NK-92 (cell line): Measurements from ENCODE around the gene OR56B1.
"Not testable (repeated sequence)": the region's sequence is repeated elsewhere in the genome, so short reads cannot be mapped to it uniquely, and the experiment has no call there.

ENCODE experiments used
- DNase-seq: peaks from one replicate; lab custom pipeline; 2025; ENCODE audit not compliant: unreplicated experiment; lab: John Stamatoyannopoulos, UW

Gene OR56B1, protein sequence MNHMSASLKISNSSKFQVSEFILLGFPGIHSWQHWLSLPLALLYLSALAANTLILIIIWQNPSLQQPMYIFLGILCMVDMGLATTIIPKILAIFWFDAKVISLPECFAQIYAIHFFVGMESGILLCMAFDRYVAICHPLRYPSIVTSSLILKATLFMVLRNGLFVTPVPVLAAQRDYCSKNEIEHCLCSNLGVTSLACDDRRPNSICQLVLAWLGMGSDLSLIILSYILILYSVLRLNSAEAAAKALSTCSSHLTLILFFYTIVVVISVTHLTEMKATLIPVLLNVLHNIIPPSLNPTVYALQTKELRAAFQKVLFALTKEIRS

DNA sequence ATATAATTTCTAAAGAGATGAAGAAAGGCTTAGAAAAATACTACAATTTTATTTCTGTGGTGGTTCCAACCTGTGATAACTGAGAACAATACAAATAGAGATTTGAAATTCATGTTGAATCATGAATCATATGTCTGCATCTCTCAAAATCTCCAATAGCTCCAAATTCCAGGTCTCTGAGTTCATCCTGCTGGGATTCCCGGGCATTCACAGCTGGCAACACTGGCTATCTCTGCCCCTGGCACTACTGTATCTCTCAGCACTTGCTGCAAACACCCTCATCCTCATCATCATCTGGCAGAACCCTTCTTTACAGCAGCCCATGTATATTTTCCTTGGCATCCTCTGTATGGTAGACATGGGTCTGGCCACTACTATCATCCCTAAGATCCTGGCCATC is at the start of gene OR56B1:
Gene OR56B1 (plus strand): TSS at position 53 of the 400 bp plus-strand sequence. CDS start 69 bp downstream, at position 122.
- no peak for DNase-seq

DNA sequence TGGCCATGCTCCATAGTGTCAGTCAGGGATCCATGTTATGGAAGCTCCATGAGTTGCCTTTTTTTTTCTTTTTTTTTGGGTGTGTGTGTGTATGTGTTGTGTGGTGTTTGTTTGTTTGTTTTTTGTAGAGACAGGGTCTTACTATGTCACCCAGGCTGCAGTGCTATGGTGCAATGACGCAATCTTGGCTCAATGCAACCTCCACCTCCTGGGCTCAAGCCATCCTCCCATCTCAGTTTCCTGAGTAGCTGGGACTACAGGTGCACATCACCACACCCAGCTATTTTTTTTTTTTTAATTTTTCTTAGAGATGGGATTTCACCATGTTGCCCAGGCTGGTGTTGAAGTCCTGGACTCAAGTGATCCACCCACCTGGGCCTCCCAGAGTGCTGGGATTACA is 47.8 kb upstream of the OR56B1 start:
- DNase-seq = no peak

DNA sequence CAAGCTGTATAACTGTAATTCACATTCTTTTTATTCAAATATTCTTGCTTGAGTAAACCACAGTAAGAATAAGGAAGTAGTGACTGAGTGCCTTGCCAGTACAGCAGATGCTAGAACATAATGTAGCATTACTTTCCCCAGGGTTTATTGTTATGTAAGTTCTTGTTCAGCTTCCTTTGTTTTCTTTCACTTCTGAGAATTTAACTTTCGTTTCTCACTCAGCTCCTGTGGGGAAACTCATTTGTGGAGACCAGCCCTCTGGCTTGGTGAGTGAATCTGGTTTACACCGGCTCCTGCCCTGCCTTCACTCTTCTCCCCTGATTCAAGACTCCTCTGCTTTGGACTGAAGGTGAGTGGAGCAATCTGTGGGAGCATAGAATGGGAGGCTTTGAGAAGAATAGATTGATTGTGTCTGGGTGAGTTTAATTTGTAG is 46.7 kb upstream of the OR56B1 start, which contains the start of gene TRIM22:
Gene TRIM22 (plus strand): TSS at position 240 of the 433 bp plus-strand sequence. CDS start 6,443 bp downstream, outside the sequence.
- DNase-seq = no peak

DNA sequence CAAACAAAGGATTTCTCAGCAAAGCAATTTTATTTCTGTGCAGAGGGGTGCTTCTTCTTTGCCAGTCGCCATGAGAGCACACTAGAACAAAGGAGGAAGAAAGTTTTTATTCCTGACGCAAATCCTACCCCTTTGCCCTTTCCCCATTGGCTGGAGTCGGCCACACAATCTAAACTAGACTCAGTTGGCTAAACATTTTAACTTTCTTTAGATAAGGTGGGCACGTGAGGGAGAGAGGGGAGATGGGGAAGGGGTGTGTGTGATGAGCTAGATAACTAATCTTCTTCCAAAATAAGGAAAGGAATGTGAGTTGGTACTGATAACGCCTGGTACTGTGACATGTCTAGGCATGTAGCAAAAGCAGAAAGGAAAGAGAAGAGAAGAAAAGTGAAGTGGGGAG is 46.0 kb upstream of the OR56B1 start:
- DNase-seq = no peak

DNA sequence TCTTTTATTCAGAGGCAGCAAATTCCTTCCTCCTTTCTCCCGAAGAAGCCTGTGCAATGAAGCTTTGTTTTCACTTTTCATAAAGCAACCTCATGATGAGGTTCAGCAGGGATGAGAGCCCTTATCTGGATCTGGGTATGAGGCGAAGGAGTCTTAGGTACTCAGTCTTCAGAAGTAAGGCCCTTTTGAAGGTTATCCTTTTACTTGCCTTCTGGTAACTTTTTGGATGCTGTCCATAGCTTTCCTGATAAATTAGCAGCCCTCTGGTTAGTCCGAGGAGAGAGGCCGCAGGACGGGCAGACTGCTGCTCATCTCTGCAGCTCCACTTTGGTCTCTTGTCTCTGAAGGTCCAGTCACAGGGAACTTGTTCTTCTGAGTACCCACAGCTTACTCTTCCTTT is 45.5 kb upstream of the OR56B1 start:
- DNase-seq = no peak

DNA sequence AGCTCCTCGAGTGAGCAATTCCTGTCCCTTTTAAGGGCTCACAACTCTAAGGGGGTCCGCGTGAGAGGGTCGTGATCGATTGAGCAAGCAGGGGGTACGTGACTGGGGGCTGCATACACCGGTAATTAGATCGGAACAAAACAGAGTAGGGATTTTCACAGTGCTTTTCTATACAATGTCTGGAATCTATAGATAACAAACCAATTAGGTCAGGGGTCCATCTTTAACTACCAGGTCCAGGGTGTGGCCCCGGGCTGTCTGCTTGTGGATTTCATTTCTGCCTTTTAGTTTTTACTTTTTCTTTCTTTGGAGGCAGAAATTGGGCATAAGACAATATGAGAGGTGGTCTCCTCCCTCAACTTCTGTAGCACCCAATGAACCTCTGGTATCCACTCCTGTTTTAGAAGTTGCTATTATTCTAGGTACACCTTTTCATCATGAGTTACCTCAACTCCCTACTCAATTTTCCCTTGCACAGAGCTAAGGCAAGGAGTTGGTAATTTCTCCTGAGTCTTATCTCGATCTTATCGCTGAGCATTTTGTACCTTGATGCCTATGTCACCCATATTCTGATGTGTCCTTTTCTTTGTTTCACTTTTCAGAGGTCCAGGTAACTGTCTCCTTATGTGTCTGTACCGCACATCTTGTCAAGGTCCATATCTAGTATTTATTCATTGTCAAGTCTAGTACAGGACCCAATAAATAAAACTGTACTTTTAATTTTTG is 44.8 kb upstream of the OR56B1 start:
- DNase-seq = not testable (repeated sequence)

DNA sequence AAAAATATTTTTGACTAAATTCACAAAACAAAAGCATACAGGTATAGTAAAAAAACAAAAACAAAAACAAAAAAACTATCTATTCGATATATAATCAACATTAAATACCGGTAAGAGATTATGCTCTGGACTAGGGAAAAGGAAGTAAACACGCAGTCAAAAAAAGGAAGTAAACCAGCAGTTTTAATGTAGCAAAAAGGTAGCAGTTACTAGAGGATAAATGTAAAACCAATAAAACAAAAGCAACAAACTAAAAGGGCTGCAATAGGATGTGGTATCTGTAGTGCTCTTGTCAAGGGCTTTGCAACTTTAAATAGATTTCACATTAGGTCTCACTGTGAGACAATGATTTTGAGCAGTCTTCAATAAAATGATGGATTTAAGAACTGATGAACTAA is 44.3 kb upstream of the OR56B1 start:
- no peak for DNase-seq

DNA sequence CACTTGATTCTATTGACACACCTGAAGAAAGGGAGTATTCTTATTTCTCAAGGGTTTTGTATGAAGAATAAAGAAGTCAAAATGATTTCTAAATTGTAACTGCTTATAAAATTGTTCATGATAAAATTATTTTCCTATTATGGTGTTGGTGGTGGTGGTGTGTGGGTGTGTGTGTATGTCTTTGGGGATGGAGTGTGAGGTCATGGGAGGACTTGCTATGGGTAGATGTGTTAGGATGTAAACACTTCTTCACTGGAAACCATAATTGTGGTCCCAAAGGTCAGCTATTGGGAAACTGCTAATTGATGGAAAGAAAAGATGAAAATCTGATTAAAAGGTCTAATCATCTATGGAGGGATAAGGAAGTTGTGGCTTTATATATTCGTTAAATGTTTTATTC is 41.6 kb upstream of the OR56B1 start:
- DNase-seq = no peak

DNA sequence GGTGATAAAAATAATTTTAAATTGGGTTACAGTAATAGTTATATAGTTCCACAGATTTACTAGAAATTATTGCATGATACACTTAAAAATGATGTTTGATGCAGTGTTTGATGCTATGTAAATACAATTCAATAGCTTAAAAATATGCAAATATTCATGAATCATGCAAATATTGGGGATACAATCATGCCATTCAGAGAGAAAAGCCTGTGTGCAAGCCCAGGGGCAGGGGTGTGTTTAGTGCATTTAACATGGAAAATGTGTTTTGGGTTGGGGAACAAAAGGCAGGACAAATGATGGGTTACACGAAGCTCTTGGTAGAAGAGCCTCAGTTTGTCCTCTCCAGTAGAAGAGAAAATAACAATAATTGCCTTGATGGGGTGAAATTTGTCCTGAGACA is 40.7 kb upstream of the OR56B1 start:
- DNase-seq = no peak

DNA sequence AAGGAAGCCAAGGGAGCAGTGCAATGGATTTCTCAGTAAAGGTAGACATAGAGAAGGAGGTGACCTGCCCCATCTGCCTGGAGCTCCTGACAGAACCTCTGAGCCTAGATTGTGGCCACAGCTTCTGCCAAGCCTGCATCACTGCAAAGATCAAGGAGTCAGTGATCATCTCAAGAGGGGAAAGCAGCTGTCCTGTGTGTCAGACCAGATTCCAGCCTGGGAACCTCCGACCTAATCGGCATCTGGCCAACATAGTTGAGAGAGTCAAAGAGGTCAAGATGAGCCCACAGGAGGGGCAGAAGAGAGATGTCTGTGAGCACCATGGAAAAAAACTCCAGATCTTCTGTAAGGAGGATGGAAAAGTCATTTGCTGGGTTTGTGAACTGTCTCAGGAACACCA is 40.0 kb upstream of the OR56B1 start:
- DNase-seq = no peak

DNA sequence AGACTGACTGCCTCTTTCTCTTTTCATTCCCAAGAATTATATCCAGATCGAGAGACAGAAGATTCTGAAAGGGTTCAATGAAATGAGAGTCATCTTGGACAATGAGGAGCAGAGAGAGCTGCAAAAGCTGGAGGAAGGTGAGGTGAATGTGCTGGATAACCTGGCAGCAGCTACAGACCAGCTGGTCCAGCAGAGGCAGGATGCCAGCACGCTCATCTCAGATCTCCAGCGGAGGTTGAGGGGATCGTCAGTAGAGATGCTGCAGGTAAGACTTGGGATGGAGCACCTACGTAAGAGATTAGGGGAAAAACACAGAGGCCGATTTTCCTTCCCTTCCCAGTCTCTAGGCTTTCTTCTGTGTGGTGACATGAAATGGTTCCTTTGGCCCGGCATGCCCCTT is 38.0 kb upstream of the OR56B1 start:
- DNase-seq = no peak

DNA sequence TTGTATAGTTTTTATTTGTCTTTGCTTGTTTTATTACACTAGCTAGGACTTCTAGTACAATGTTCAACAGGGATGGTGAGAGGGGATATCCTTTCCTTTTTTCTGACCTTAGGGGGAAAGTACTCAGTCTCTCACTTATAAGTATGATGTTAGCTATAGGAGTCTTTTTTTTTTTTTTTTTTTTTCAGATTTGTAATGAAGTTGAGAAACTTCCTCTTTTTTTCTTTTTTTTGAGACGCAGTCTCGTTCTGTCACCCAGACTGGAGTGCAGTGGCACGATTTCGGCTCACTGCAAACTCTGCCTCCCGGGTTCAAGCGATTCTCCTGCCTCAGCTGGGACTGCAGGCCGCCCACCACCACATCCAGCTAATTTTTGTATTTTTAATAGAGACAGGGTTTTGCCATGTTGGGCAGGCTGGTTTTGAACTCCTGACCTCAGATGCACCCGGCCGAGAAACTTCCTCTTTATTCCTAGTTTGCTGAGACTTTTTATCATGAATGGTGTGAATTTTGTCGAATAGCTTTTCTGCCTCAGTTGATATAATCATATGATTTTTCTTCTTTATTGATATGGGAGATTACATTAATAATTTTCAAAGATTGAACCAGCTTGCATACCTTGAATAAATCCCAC is 35.7 kb upstream of the OR56B1 start:
- DNase-seq = no peak

DNA sequence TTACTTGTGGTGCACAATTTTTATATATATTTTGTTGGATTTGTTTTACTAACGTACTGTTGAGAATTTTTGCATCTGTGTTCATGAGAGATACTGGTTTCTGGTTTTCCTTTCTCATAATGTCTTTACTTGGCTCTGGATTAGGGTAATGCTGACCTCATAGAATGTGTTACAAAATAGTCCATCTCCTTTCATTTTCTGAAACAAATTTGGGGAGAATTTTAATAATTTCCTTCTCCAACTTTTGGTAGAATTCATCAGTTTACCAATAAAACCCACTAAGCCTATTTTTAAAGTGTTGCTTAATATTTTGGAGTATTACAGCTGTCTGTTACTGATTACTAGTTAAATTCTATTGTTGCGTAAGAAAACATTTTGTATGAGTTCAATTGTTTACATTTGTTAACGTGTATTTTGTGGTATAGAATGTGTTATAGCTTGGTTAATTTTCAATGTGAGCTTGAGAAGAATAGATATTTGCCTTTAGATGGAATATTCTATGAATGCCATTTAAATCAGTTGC is 35.1 kb upstream of the OR56B1 start:
- no peak for DNase-seq

DNA sequence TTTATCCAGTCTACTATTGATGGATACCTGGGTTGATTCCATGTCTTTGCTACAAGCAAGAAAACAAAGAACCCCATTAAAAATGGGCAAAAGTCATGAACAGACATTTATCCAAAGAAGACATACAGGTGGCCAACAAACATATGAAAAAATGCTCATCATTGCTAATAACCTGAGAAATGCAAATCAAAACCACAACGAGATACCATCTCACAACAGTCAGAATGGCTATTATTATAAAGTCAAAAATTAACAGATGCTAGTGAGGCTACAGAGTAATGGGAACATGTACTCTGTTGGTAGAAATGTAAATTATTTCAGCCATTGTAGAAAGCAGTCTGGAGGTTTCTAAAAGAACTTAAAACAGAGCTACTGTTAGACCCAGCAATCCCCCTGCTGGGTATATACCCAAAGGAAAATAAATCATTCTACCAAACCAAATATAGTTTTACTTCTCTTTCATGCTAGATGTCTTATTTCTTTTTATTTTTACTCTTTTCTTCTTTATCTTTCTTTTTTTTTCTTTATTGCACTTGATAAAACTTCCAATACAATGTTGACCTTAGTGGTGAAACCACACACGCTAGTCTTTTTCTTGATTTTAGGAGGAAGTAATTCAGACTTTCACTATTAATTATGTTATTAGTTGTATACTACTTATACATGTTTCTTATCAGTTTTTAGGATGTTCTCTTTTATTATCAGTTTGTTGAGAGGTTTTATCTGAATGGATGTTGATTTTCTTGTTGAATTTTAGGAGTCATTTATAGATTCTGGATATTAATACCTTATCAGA is 32.3 kb upstream of the OR56B1 start:
- DNase-seq = no peak

DNA sequence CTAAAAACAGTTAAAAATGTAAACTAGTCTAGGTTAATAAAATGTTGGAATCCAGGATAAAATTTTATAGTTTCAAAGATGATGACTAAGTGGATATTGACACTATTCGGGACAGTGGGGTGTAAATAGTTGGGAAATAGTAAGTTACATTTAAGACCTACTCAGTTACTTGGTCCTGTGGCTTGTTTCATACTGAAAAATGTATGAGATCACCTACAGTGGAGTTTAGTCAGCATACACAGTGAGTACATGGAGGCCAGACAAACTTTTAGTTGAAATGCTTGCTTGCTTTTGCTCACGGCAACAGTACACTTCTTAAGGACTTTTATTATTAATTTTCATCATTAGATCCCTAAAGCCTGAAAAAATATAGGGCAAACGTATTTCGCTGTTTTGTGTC is 30.6 kb upstream of the OR56B1 start:
- DNase-seq = no peak

DNA sequence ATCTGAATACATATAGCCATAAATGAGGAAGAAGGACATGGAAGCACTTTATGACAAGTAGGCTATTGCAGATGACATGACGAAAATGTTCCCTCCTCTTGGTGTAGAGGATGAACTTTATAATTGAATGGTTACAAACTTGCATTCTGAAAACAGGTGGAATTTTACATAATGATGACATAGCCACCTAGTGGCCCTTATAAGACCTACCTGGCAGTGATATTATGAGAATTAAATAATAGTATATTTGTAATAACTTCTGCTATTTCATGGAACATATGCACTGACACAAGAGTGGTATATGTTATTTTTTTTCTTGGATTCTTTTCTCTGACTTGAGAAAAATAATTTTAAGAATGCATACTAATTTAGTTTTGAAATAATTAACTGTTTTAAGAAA is 23.7 kb upstream of the OR56B1 start:
- DNase-seq = no peak

DNA sequence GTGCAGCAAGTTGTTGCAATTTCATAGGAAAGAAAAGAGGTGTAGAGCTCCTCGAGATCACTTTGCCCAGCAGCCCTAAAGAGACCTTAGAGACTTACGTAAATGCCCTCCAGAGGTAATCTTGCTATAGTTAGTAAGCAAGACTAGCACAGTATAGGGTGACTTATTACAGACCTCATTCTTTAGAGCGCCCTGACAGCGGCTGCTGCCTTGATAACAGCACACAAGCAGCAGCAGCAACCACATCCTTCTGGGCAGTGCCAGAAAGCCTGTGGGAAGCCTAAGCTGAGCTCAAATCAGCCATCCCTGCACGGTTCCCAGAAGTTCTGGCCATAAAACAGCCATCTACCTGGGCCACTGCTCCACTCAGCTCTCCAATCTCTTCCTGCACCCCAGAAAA is 22.6 kb upstream of the OR56B1 start:
- no peak for DNase-seq

DNA sequence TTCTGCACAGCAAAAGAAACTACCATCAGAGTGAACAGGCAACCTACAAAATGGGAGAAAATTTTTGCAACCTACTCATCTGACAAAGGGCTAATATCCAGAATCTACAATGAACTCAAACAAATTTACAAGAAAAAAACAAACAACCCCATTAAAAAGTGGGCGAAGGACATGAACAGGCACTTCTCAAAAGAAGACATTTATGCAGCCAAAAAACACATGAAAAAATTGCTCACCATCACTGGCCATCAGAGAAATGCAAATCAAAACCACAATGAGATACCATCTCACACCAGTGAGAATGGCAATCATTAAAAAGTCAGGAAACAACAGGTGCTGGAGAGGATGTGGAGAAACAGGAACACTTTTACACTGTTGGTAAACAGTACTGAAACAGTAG is 19.7 kb upstream of the OR56B1 start:
- not testable (repeated sequence) for DNase-seq

DNA sequence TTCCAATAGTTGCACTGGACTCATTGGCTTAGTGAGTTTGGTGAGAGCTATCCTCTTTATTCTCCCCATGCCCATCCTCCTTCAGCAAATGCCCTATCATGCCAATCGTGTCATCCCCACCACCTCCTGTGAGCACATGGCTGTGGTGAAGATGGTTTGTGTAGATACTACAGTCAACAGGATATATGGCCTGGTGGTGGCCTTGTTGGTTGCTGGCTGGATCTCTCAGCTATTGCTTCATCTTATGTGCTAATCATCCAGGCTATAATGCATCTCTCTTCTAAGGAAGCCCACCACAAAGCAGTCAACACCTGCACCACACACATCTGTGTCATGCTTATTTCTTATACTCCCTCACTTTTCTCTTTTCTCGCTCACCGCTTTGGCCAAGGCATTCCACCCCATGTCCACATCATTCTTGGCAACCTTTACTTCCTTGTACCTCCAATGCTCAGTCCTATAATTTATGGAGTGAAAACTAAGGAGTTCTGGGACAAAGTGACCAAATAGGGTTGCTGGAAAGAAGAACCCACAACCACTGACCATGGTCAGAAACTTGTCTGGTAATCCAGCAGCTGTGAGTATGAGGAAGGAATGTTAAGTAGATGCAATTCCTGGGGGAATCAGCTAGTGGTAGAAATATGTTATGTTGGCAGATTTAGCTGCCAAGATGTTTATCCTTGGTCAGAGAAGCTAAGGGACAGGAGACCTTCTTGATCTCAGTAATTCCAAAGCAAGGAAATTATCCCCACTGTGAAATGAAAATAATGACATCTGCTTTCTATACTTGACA is 16.3 kb upstream of the OR56B1 start:
- DNase-seq = no peak

DNA sequence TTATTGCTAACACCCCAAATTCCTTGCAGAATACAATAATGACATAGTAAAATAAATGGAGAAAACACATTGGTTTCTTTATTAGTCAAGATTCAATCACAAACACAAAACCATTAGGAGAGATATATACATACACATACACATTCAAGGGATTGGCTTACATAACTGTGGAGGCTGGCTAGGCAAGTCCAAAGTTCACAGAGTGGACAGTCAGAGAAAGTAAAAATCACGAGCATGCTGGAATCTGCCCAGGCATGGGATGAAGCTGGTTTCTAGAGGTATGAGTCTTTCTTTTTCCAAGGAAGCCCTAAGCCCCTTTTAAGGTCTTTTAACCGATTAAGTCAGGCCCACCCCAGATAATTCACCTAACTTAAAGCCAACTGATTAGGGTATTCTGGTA is 13.6 kb upstream of the OR56B1 start:
- DNase-seq = no peak
